ENCODE data around the gene LUC7L3. TPM values are rescaled to one million over a fixed set of nuclear protein-coding genes. Genes with fewer than 3 reads are reported as not detected.

Gene LUC7L3
- total and polyA plus RNA-seq, 2 of the 13 experiments (the other 11 are each of a cell fraction or from before 2014, with no cell fraction given): 108 to 120 TPM

- TF ChIP-seq, protein P1, sequence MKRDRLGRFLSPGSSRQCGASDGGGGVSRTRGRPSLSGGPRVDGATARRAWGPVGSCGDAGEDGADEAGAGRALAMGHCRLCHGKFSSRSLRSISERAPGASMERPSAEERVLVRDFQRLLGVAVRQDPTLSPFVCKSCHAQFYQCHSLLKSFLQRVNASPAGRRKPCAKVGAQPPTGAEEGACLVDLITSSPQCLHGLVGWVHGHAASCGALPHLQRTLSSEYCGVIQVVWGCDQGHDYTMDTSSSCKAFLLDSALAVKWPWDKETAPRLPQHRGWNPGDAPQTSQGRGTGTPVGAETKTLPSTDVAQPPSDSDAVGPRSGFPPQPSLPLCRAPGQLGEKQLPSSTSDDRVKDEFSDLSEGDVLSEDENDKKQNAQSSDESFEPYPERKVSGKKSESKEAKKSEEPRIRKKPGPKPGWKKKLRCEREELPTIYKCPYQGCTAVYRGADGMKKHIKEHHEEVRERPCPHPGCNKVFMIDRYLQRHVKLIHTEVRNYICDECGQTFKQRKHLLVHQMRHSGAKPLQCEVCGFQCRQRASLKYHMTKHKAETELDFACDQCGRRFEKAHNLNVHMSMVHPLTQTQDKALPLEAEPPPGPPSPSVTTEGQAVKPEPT (CRISPR knock-in tag; IDR thresholded peaks at IDR 0.05; ENCODE audit: low read depth): peak; percentile 50; the same call in 1 of the 2 replicates
- TF ChIP-seq ZNF766 (CRISPR knock-in tag; IDR thresholded peaks at IDR 0.05; ENCODE audit: borderline replicate concordance) (peak; percentile 76; the same call in 1 of the 2 replicates), ZFP36 (IDR thresholded peaks at IDR 0.05; ENCODE audit: borderline replicate concordance, low read depth, low read length, partially characterized antibody) (no peak), CREB3 (CRISPR knock-in tag; IDR thresholded peaks at IDR 0.05) (no peak), ARNT (IDR thresholded peaks at IDR 0.05) (no peak), SNAPC5 (CRISPR knock-in tag; IDR thresholded peaks at IDR 0.05; ENCODE audit: borderline replicate concordance) (no peak), SP1 (IDR thresholded peaks at IDR 0.05) (no peak), SP1 (CRISPR knock-in tag; IDR thresholded peaks at IDR 0.05) (0 out of 2 replicates have a peak, but pooled peaks have one; percentile 27), ZNF652 (CRISPR knock-in tag; IDR thresholded peaks at IDR 0.05; ENCODE audit: borderline replicate concordance, low read depth) (no peak), SOX13 (IDR thresholded peaks at IDR 0.05) (no peak), SOX13 (CRISPR knock-in tag; conservative IDR thresholded peaks at IDR 0.05 in 1 of 2, IDR thresholded peaks at IDR 0.05 in 1 of 2) (peak in 1 of 2 experiments; percentile 51; a peak in 1 of 4 replicates), ZNF619 (CRISPR knock-in tag; IDR thresholded peaks at IDR 0.05) (peak; percentile 67; the same call in 1 of the 2 replicates), ZNF660 (CRISPR knock-in tag; IDR thresholded peaks at IDR 0.05; ENCODE audit: borderline replicate concordance, low read depth) (no peak), RAD21 (CRISPR knock-in tag; IDR thresholded peaks at IDR 0.05) (peak; percentile 9; the same call in 1 of the 2 replicates), ZNF12 (CRISPR knock-in tag; IDR thresholded peaks at IDR 0.05) (0 out of 2 replicates have a peak, but pooled peaks have one; percentile 36), TBX2 (CRISPR knock-in tag; IDR thresholded peaks at IDR 0.05; ENCODE audit: borderline replicate concordance) (peak; percentile 83), HNF4A (CRISPR knock-in tag; IDR thresholded peaks at IDR 0.05) (peak; percentile 76), HNF4G (IDR thresholded peaks at IDR 0.05; ENCODE audit: borderline replicate concordance, low read depth, low read length) (peak; percentile 72; the same call in 1 of the 2 replicates), HNF4G (CRISPR knock-in tag; IDR thresholded peaks at IDR 0.05; ENCODE audit: borderline replicate concordance, low read depth) (no peak), CREM (IDR thresholded peaks at IDR 0.05) (peak; percentile 49; the same call in 1 of the 2 replicates), CREM (CRISPR knock-in tag; IDR thresholded peaks at IDR 0.05) (no peak), POLR2G (IDR thresholded peaks at IDR 0.05; ENCODE audit: low read depth, low read length) (0 out of 2 replicates have a peak, but pooled peaks have one; percentile 21), ZNF740 (CRISPR knock-in tag; IDR thresholded peaks at IDR 0.05) (no peak), ARNTL (CRISPR knock-in tag; IDR thresholded peaks at IDR 0.05) (peak; percentile 24; the same call in 1 of the 2 replicates), PPARG (CRISPR knock-in tag; conservative IDR thresholded peaks at IDR 0.05) (no peak), ZNF556 (CRISPR knock-in tag; IDR thresholded peaks at IDR 0.05; ENCODE audit: borderline replicate concordance) (peak; percentile 50; the same call in 1 of the 2 replicates), LCORL (IDR thresholded peaks at IDR 0.05) (no peak), LCORL (CRISPR knock-in tag; IDR thresholded peaks at IDR 0.05) (peak; percentile 81), ZMYM4 (CRISPR knock-in tag; IDR thresholded peaks at IDR 0.05) (0 out of 2 replicates have a peak, but pooled peaks have one; percentile 25)
These were observed 27.6 kb upstream of the LUC7L3 start (continued) for GRCh38 chr17:50691550-50692447.
